HepG2 (cell line): ENCODE data around the gene JCAD. TPM values are rescaled to one million over a fixed set of nuclear protein-coding genes. Genes with fewer than 3 reads are reported as not detected.
"Not testable (repeated sequence)": the region's sequence is repeated elsewhere in the genome, so short reads cannot be mapped to it uniquely, and the experiment has no call there.

Source experiments
- ATAC-seq: fragments of 200-7000 bp; cut with Tn5 transposase; 3 replicates; pipeline ENCODE4 v1.9.1; 2020; ENCODE audit warnings: mild to moderate bottlenecking, moderate library complexity
- BruUV-seq: library from RNA; stranded (reverse); fragments of 400-500 nt; replicated peaks from 2 replicates; lab custom pipeline; 2021; lab: Mats Ljungman, UMichigan
- CTCF ChIA-PET: fragments of 300-600 bp; formaldehyde crosslinking; extraction: SDS; loops from one replicate; lab custom pipeline; 2021; ENCODE audit warnings: low total read pairs, inconsistent platforms, low intra/inter-chr PET ratio; lab: Yijun Ruan, JAX
- POLR2A ChIA-PET: fragments of 350-600 bp; sonication (Branson Sonifier 250); formaldehyde crosslinking; loops from one replicate; lab custom pipeline; 2020; ENCODE audit warnings: antibody characterized with exemption, inconsistent platforms; lab: Yijun Ruan, JAX
- DNase-seq: peaks from one replicate; pipeline ENCODE4 v3.0.0-alpha.2; 2015; ENCODE audit warnings: low spot score
- FAIRE-seq: peaks from 3 replicates; lab custom pipeline; 2011; peaks lifted over from hg19 to GRCh38; lab: Jason Lieb, UNC
- H2AFZ ChIP-seq: one replicate; pipeline ENCODE4 v1.6.1; 2011; ENCODE audit warnings: low read length, inconsistent platforms
- H3K27ac ChIP-seq: fragments of 300-600 bp; 3 replicates; pipeline ENCODE4 v1.8.0; 2011; ENCODE audit warnings: mixed run types, mild to moderate bottlenecking, mixed read lengths, low read length, inconsistent platforms; ENCODE audit not compliant: insufficient read depth; ENCODE audit errors: extremely low read length
- H3K27me3 ChIP-seq, 2 experiments: fragments of 200-600 bp in 1 of 2; 2 replicates in 1 of 2; 3 replicates in 1 of 2; pipeline versions ENCODE4 v1.6.0 to v1.8.0; 2011; ENCODE audit warnings: low read length in 2 of 2, mild to moderate bottlenecking in 2 of 2, moderate library complexity in 2 of 2, inconsistent platforms in 1 of 2; ENCODE audit not compliant: insufficient read depth in 2 of 2, control insufficient read depth in 1 of 2
- H3K36me3 ChIP-seq, 2 experiments: fragments of 200-600 bp in 1 of 2; replicated peaks in 1 of 2; 2 replicates in 1 of 2; 3 replicates in 1 of 2; pipeline versions ENCODE4 v1.5.1 to v1.8.0; 2011; ENCODE audit warnings: low read length in 2 of 2, inconsistent platforms in 1 of 2; ENCODE audit not compliant: insufficient read depth in 2 of 2, control insufficient read depth in 1 of 2
- H3K4me1 ChIP-seq: 2 replicates; pipeline ENCODE4 v1.5.1; 2012; ENCODE audit warnings: low read length, inconsistent platforms; ENCODE audit not compliant: insufficient read depth
- H3K4me2 ChIP-seq: 2 replicates; pipeline ENCODE4 v1.6.0; 2011; ENCODE audit warnings: low read depth, low read length, inconsistent platforms
- H3K4me3 ChIP-seq, 3 experiments: fragments of 200-600 bp in 1 of 3; sonication (generic), shearing (Covaris generic) in 1 of 3; replicated peaks in 1 of 3; 2 replicates each; pipeline ENCODE4 v1.5.1; 2011 to 2016; ENCODE audit warnings: low read length in 3 of 3, inconsistent platforms in 2 of 3, low read depth in 2 of 3, mild to moderate bottlenecking in 2 of 3, control low read depth in 1 of 3, mixed read lengths in 1 of 3; ENCODE audit not compliant: insufficient read depth in 1 of 3
- H3K79me2 ChIP-seq: one replicate; pipeline ENCODE4 v1.6.1; 2011; ENCODE audit warnings: low read length, inconsistent platforms; ENCODE audit not compliant: insufficient read depth
- H3K9ac ChIP-seq: 2 replicates; pipeline ENCODE4 v1.6.0; 2011; ENCODE audit warnings: mild to moderate bottlenecking, low read depth, low read length, inconsistent platforms; ENCODE audit not compliant: insufficient read depth
- H3K9me3 ChIP-seq: 2 replicates; pipeline ENCODE4 v1.5.1; 2012; ENCODE audit warnings: mild to moderate bottlenecking, low read length
- H4K20me1 ChIP-seq: 2 replicates; pipeline ENCODE4 v1.6.0; 2011; ENCODE audit warnings: inconsistent platforms, mild to moderate bottlenecking, low read length, moderate library complexity; ENCODE audit not compliant: insufficient read depth
- CEBPG ChIP-seq: IDR thresholded peaks from 2 replicates; pipeline ENCODE4 v1.6.1; 2016
- FOXP1 ChIP-seq, 2 experiments: fragments of 450-650 bp in 1 of 2; IDR thresholded peaks; 2 replicates each; pipeline ENCODE4 v1.6.1; 2017 to 2018; ENCODE audit warnings: antibody characterized with exemption in 1 of 2
- MTA1 ChIP-seq: sonication (generic); formaldehyde crosslinking; IDR thresholded peaks from 2 replicates; pipeline ENCODE4 v1.4.0; 2020; ENCODE audit warnings: missing genetic modification reagents, mild to moderate bottlenecking, borderline replicate concordance
- PAWR ChIP-seq: sonication (generic); formaldehyde crosslinking; IDR thresholded peaks from 2 replicates; pipeline ENCODE4 v1.4.0; 2020; ENCODE audit warnings: missing genetic modification reagents, mild to moderate bottlenecking, borderline replicate concordance
- PHF20 ChIP-seq: sonication (generic); formaldehyde crosslinking; IDR thresholded peaks from 2 replicates; pipeline ENCODE4 v1.5.0; 2020; ENCODE audit warnings: mild to moderate bottlenecking, missing genetic modification reagents
- PHF21A ChIP-seq: sonication (generic); formaldehyde crosslinking; IDR thresholded peaks from 2 replicates; pipeline ENCODE4 v1.5.0; 2020; ENCODE audit warnings: mild to moderate bottlenecking, missing genetic modification reagents
- RCOR2 ChIP-seq: IDR thresholded peaks from 2 replicates; pipeline ENCODE4 v1.6.1; 2016; ENCODE audit warnings: missing biosample characterization, missing genetic modification reagents
- REPIN1 ChIP-seq: sonication (generic); formaldehyde crosslinking; IDR thresholded peaks from 2 replicates; pipeline ENCODE4 v1.8.0; 2022; ENCODE audit warnings: missing genetic modification reagents, low read depth, mild to moderate bottlenecking, borderline replicate concordance
- RFX5 ChIP-seq: IDR thresholded peaks from 2 replicates; pipeline ENCODE4 v1.6.1; 2011; ENCODE audit warnings: low read depth, low read length, improper control_type of control experiment
- SAFB2 ChIP-seq: sonication (generic); formaldehyde crosslinking; IDR thresholded peaks from 2 replicates; pipeline ENCODE4 v1.5.1; 2020; ENCODE audit warnings: missing genetic modification reagents, low read depth, mild to moderate bottlenecking, borderline replicate concordance
- TEAD3 ChIP-seq: optimal IDR thresholded peaks from 2 replicates; pipeline ENCODE3; 2016; ENCODE audit warnings: borderline replicate concordance
- ZEB1 ChIP-seq: IDR thresholded peaks from 2 replicates; pipeline ENCODE4 v1.6.1; 2012; ENCODE audit warnings: mild to moderate bottlenecking, low read depth, inconsistent platforms; ENCODE audit not compliant: insufficient replicate concordance
- ZNF225 ChIP-seq: sonication (generic); formaldehyde crosslinking; IDR thresholded peaks from 2 replicates; pipeline ENCODE4 v1.4.0; 2020; ENCODE audit warnings: mild to moderate bottlenecking, missing genetic modification reagents
- ZNF263 ChIP-seq: sonication (generic); formaldehyde crosslinking; IDR thresholded peaks from 2 replicates; pipeline ENCODE4 v1.4.0; 2020; ENCODE audit warnings: missing genetic modification reagents
- ZNF563 ChIP-seq: sonication (generic); formaldehyde crosslinking; IDR thresholded peaks from 2 replicates; pipeline ENCODE4 v1.8.0; 2022; ENCODE audit warnings: mild to moderate bottlenecking, moderate library complexity, missing genetic modification reagents
- WGBS: methylation state at CpG from one replicate; pipeline ENCODE4 v1.1.6; 2017; ENCODE audit warnings: low lambda C conversion rate; 5-methylcytosine and 5-hydroxymethylcytosine counted together
- in situ Hi-C: cut with HindIII; loops from 2 replicates; pipeline ENCODE4 v1.10.0; 2017; ENCODE audit warnings: low pct_unique_long_range_greater_than_20kb; ENCODE audit not compliant: extremely low pct_ligation_motif_present
- intact Hi-C: fragments of 100-400 bp; cut with micrococcal nuclease; formaldehyde crosslinking; loops from one replicate; pipeline ENCODE4 v1.10.0; 2022; ENCODE audit not compliant: unreplicated experiment
- polyA plus RNA-seq, 8 experiments: library from polyadenylated mRNA; depleted of rRNA in 3 of 8; stranded (reverse) in 7 of 8; unstranded in 1 of 8; fragments of >200 nt; fragmentation: Illumina TruSeq in 4 of 8; extraction: Trizol in 4 of 8; gene quantifications; 2 replicates each; pipeline versions ENCODE4 v1.2.1 to v1.2.3, GENCODE V29; 2011 to 2016; ENCODE audit warnings: low read depth in 4 of 8, missing spikeins in 1 of 8, mixed read lengths in 1 of 8; ENCODE audit not compliant: insufficient read depth in 1 of 8
- total RNA-seq, 5 experiments: library from RNA; depleted of rRNA; stranded (reverse); fragments of >200 nt; fragmentation: Illumina TruSeq; extraction: Trizol; gene quantifications; 2 replicates each; pipeline ENCODE4 v1.2.3, GENCODE V29; 2016; ENCODE audit warnings: low read depth in 1 of 5

The JCAD gene
- total and polyA plus RNA-seq, 2 of the 13 experiments (the other 11 are each of a cell fraction or from before 2014, with no cell fraction given): 0.04 to 0.08 TPM

GRCh38 chr10:30006410-30006809 lies 53.0 kb downstream of the JCAD start:
- Histone ChIP-seq H3K79me2 (no peaks in the 10 kb centered on the region), H3K27me3 (peaks cover 0 to 3% of the 10 kb centered on the region in 2 experiments; a peak in 2 of 5 replicates), H3K4me3 (no peak overlapping the region), H3K4me1 (peaks cover 15% of the 10 kb centered on the region), H3K4me2 (no peak overlapping the region), H2AFZ (no peak overlapping the region), H3K9me3 (no peaks in the 10 kb centered on the region), H3K27ac (no peak overlapping the region), H4K20me1 (no peaks in the 10 kb centered on the region), H3K36me3 (no peaks in the 10 kb centered on the region), H3K9ac (no peak overlapping the region)
- BruUV-seq: no TSS peak
- WGBS: 51% methylated on average over 8 of the region's 8 CpGs
- FAIRE-seq: no peak
- ATAC-seq: no peak
- DNase-seq: no peak
- intact Hi-C loops: no loop called here
- CTCF ChIA-PET: no interaction called here
- POLR2A ChIA-PET: no interaction called here
- TF ChIP-seq CEBPG (CRISPR knock-in tag) (no peak), ZEB1 (no peak), TEAD3 (CRISPR knock-in tag) (no peak), RCOR2 (CRISPR knock-in tag) (no peak), ZNF563 (no peak), FOXP1 (IDR thresholded peaks at IDR 0.05) (no peak), FOXP1 (CRISPR knock-in tag; IDR thresholded peaks at IDR 0.05) (no peak), PHF21A (CRISPR knock-in tag) (no peak), REPIN1 (CRISPR knock-in tag) (no peak), PHF20 (no peak), SAFB2 (CRISPR knock-in tag) (no peak), PAWR (CRISPR knock-in tag) (no peak), ZNF263 (CRISPR knock-in tag) (no peak), ZNF225 (no peak), RFX5 (no peak), MTA1 (CRISPR knock-in tag) (no peak)
- in situ Hi-C loops: loop anchor here (10.0 kb wide), 1 partner anchor 228 kb away; no protein-coding TSS in a partner anchor

DNA sequence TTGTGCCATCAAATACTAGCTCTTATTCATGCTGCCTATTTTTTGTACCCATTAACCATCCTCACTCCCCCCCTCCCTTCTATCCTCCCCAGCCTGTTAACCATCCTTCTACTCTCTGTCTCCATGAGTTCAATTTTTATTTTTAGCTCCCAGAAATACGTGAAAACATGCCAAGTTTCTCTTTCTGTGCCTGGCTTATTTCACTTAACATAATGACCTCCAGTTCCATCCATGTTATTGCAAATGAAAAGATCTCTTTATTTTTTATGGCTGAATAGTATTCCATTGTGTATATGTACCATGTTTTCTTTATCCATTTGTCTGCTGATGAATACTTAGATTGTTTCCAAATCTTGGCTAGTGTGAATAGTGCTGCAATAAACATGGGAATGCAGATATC lies 54.3 kb downstream of the JCAD start:
- CTCF ChIA-PET, H3K4me2 ChIP-seq, intact Hi-C loops, H4K20me1 ChIP-seq, H3K27ac ChIP-seq, H2AFZ ChIP-seq, BruUV-seq, H3K9me3 ChIP-seq, POLR2A ChIA-PET, H3K9ac ChIP-seq, H3K27me3 ChIP-seq, H3K36me3 ChIP-seq, H3K4me3 ChIP-seq, H3K79me2 ChIP-seq, FAIRE-seq, DNase-seq, ATAC-seq: not testable (repeated sequence)
- peaks cover 28% of the 10 kb centered on the region for H3K4me1 ChIP-seq
- in situ Hi-C loops: loop anchor here (10.0 kb wide), 1 partner anchor 230 kb away; no protein-coding TSS in a partner anchor
- 0% methylated on average over 1 of the region's 1 CpG for WGBS
